GM10266 (cell line): Measurements from ENCODE around the gene ACYP1.

ENCODE experiments used
- DNase-seq: peaks from one replicate; pipeline ENCODE4 v3.0.0; 2012; ENCODE audit errors: extremely low spot score
- TF ChIP-seq, protein P1 (sequence below): IDR thresholded peaks from 2 replicates; pipeline ENCODE4 v1.5.1; 2012; ENCODE audit warnings: mild to moderate bottlenecking, low read depth; ENCODE audit not compliant: control insufficient read depth, insufficient read depth; ENCODE audit errors: missing control alignments

Gene ACYP1

DNA sequence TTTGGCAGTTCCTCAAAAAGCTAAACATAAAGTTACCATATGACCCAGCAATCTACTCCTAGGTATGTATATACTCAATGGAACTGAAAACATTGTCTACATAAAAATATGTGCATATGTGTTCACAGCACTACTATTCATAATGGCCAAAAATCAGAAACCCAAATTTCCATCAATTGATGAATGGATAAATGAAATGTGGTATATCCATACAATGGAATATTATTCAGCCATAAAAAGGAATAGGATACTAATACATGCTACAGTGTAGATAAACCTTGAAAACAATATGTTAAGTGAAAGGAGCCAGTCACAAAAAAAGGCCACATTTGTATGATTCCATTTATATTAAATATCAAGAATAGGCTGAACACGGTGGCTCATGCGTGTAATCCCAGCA is 3.4 kb downstream of the ACYP1 start:
- DNase-seq: no peak
- TF ChIP-seq, protein P1, sequence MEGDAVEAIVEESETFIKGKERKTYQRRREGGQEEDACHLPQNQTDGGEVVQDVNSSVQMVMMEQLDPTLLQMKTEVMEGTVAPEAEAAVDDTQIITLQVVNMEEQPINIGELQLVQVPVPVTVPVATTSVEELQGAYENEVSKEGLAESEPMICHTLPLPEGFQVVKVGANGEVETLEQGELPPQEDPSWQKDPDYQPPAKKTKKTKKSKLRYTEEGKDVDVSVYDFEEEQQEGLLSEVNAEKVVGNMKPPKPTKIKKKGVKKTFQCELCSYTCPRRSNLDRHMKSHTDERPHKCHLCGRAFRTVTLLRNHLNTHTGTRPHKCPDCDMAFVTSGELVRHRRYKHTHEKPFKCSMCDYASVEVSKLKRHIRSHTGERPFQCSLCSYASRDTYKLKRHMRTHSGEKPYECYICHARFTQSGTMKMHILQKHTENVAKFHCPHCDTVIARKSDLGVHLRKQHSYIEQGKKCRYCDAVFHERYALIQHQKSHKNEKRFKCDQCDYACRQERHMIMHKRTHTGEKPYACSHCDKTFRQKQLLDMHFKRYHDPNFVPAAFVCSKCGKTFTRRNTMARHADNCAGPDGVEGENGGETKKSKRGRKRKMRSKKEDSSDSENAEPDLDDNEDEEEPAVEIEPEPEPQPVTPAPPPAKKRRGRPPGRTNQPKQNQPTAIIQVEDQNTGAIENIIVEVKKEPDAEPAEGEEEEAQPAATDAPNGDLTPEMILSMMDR: no peak

DNA sequence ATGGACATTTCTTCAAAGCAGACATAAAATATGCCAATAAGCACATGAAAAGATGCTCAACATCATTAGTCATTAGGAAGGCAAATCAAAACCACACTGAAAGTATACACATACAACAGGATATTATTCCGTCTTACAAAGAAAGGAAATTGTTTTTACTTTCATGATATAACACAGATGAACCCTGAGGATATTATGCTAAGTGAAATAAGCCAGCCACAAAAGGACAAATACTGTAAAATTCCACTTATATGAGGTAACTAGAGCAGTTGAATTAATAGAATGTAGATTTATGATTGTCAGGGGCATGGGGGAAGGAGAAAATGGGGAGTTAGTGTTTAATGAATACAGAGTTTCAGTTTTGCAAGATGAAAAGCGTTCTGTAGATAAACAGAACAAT is 4.2 kb downstream of the ACYP1 start:
- no peak for DNase-seq
- TF ChIP-seq, protein P1: no peak

DNA sequence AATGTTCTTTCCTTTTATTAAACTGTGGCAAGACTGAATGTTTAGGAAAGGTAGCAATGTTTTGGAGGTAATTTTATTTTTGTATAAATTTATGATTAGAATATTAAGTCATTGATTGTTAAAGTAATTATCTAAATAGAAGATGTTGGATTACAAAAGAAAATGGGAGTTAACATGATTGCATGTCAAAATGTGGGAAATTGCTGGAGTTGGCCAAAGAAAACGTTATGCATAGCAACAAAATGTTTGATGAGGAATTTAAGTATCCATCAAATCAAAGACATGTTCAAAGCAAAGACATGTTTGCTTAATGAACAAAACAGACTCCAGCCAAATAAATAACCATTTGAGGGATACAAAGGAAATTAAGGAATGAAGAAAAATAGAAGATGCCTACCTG is 9.4 kb downstream of the ACYP1 start:
- TF ChIP-seq, protein P1: no peak
- no peak for DNase-seq

DNA sequence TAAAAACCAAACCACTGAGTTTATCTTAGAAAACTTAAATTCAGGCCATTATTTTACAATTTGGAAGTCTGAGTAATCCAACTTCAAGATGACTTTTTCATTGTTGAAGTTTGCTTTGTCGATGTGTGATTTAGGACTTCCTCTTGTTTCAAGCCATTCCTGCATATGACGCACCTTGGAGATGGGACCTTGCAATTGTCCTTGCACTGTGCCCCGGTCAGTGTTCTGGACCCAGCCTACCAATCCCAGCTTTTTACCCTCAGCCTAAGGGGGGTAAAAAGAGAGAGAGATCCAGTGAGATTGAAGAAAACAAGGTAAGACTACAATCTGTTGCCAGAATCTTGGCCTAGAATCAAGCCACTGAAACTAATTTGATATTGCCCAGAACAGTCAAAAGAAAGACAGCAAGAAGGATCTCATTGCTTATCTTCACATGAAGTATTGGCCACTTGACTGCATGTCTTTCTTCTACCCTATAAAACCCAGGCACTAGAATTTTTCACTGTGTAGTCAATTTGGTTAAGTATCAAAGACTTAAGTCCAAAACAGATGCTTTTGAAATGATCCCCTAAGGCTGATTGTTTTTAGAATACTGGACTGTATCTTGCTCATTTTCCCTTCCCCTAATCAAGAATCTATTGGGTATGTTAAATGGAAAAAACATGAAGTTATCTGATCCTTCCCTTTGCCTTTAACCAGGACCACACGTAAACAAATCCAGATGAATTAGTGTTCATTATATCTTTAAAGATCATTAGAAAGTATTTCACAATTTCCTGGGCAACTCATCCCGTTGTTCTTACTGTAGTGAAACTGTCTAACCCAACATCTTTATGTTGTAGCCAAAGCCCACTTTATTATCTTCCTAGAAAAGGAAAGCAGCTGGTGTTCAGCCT is 10.2 kb downstream of the ACYP1 start:
- no peak for DNase-seq

DNA sequence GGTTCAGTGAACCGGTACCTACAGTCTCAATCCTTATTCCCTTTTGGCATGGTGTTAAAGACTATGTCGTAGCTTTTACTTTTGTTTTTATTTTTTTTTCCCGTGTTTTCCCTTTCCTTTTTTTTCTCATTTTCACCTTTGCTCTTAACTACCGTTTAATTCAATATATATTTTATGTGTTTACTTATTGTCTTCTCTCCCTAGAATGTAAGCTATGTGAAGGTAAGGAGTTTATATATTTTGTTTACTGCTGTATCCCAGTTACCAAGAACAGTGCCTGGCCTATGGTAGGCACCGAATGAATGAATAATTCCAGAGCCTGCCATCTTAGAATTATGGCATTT is 12.3 kb downstream of the ACYP1 start:
- TF ChIP-seq, protein P1: no peak
- DNase-seq: no peak

More for the DNA sequence above, 10.2 kb downstream of the ACYP1 start:
- TF ChIP-seq, protein P1: no peak

DNA sequence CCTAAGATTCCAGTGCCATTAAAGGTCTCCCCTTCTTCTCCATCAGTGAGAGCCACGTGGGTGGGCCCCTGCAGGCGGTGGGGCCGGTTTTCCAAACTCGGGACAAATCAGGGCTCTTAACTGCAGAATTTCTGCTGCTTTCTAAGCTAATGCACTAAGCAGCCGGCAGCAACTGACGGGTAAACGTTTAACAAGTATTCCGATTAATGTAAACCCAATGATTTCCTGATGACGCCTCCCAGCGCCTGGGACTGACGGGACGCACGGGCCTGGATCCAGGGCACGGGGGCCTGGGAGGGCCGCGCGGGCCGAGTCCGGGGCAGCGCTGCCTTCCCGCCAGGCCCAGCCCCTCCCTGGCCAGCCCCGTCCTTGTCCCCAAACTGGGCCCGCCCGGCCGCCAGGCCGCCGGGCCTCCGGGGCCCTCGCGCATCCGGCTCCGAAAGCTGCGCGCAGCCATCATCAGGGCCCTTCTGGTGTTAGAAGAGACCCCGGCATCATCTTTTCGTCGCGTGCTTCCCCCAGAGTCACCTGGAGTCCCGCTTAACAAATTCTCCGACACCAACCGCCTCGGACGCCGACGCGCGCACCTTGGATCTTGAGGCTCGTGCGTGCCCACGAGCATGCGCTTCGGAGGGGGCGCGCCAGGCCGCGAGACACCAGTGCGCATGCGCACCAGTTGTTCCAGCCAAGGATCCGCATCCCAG is 12.8 kb downstream of the ACYP1 start, which contains the start of gene MLH3:
MLH3 (minus strand) TSS at position 616 of the 704 bp plus-strand sequence. CDS start 1,812 bp downstream, outside the sequence.
- peak; percentile 89 for DNase-seq
- TF ChIP-seq, protein P1: no peak

DNA sequence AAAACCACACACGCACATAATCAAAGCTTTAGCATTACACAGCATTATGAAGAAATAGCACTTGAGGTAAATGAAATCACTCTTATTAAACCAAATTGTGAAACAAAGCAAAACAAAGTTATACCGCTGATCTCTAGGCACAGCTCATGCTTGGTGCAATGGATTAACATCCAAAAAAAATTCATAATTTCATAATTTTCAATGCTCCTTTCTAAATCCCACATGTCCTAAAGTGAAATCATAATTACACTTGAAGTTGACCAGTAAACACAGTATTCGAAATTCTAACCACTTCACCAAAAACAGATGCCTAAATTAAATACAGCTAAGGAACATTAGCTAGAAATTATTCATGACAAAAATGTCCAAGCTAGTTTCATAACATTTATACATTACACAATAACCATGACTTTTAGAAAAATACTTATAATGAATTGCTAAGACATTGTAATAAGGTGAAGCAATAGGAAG is 14.1 kb downstream of the ACYP1 start:
- DNase-seq: no peak
- TF ChIP-seq, protein P1: no peak
